DND-41 (cell line): ENCODE measurements around the gene HSP90AB1.

Source experiments
- ATAC-seq: fragments of 200-7000 bp; cut with Tn5 transposase; 3 replicates; pipeline ENCODE4 v1.9.1; 2021; ENCODE audit warnings: low read depth; ENCODE audit not compliant: insufficient read depth
- DNase-seq: peaks from one replicate; pipeline ENCODE4 v3.0.0-alpha.2; 2020
- H2AFZ ChIP-seq: 2 replicates; pipeline ENCODE4 v1.6.0; 2012; ENCODE audit warnings: low read depth, low read length
- H3K27ac ChIP-seq: 2 replicates; pipeline ENCODE4 v1.5.1; 2012; ENCODE audit warnings: low read length, inconsistent platforms
- H3K27me3 ChIP-seq: fragments of 200-600 bp; sonication (generic); 2 replicates; pipeline ENCODE4 v1.6.0; 2012; ENCODE audit warnings: low read length, mild to moderate bottlenecking, inconsistent platforms; ENCODE audit not compliant: insufficient read depth, poor library complexity
- H3K36me3 ChIP-seq: 2 replicates; pipeline ENCODE4 v1.5.1; 2012; ENCODE audit warnings: low read length, inconsistent platforms; ENCODE audit not compliant: insufficient read depth
- H3K4me1 ChIP-seq: 2 replicates; pipeline ENCODE4 v1.5.1; 2012; ENCODE audit warnings: mild to moderate bottlenecking, low read length; ENCODE audit not compliant: insufficient read depth
- H3K4me2 ChIP-seq: 2 replicates; pipeline ENCODE4 v1.6.0; 2012; ENCODE audit warnings: mild to moderate bottlenecking, moderate library complexity, low read length, inconsistent platforms; ENCODE audit not compliant: insufficient read depth
- H3K4me3 ChIP-seq, 2 experiments: fragments of 200-600 bp in 1 of 2; shearing (Covaris generic) in 1 of 2; 2 replicates each; pipeline ENCODE4 v1.5.1; 2012 to 2016; ENCODE audit warnings: inconsistent platforms in 2 of 2, low read length in 2 of 2, mild to moderate bottlenecking in 2 of 2, low read depth in 1 of 2, moderate library complexity in 1 of 2
- H3K79me2 ChIP-seq: 2 replicates; pipeline ENCODE4 v1.6.0; 2012; ENCODE audit warnings: low read length, inconsistent platforms; ENCODE audit not compliant: insufficient read depth
- H3K9ac ChIP-seq: 2 replicates; pipeline ENCODE4 v1.6.0; 2012; ENCODE audit warnings: low read depth, mild to moderate bottlenecking, inconsistent platforms, low read length, moderate library complexity
- H3K9me3 ChIP-seq: 2 replicates; pipeline ENCODE4 v1.5.1; 2012; ENCODE audit warnings: low read length, moderate library complexity, mild to moderate bottlenecking, inconsistent platforms; ENCODE audit not compliant: insufficient read depth, severe bottlenecking
- H4K20me1 ChIP-seq: 2 replicates; pipeline ENCODE4 v1.6.0; 2012; ENCODE audit warnings: low read length; ENCODE audit not compliant: insufficient read depth
- EZH2 ChIP-seq: IDR thresholded peaks from 3 replicates; pipeline ENCODE4 v1.6.1; 2012; ENCODE audit warnings: borderline replicate concordance, low read depth, mild to moderate bottlenecking, moderate library complexity, low read length, inconsistent platforms; ENCODE audit not compliant: severe bottlenecking
- TF ChIP-seq, protein P1 (sequence below): IDR thresholded peaks from 2 replicates; pipeline ENCODE4 v1.5.1; 2012; ENCODE audit warnings: borderline replicate concordance, low read length, moderate library complexity, mild to moderate bottlenecking; ENCODE audit not compliant: poor library complexity, severe bottlenecking; ENCODE audit errors: extremely low read depth

The HSP90AB1 gene

DNA sequence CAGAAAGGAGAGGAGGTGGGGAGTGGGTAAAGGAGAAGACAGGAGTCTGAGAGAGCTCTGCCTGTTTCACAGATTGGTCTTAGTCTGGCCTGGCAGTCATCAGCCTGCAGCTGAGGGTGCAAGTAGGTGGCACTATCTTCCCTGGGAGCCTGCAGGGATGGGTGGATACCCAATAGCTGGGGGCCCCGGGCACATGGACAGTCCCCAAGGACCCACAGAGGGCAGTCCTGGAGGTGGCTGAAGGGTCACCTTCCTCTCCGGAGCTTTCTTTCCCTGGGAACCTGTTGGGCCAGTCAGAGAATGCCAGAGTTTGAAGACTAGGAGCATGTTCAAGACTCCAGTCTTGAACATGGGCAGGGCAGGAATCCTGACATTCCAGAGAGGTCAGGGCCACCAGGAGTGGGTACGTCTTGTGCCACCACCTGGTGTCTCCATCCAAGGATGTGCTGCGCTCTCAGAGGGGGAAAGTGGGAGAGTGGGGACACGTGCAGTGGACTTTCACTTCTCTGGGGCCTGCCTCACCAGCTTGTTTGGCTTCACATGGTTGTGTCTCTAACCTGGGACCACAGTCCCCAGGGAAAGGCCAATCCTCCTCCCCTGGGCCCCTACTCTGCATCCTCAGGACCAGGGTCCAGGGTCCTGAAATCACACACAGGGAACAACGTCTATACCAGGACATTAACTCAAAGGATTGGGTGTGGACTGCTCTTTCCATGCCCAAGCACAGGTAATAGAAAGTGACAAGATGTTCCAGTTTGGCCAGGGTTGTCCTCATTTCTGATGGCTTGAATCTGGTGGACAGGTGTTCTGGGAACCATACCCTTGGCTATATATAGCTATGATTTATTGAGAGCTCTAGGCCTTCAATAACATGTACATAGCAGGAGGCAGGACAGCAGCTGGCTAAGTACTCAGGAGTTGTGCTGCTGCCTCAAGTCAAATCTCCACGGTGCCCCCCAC, 48.2 kb downstream of the HSP90AB1 start:
- Histone ChIP-seq H3K9ac (no peak overlapping the region), H3K27me3 (peaks cover 3% of the 10 kb centered on the region), H2AFZ (no peak overlapping the region), H3K4me3 (no peak overlapping the region), H3K9me3 (no peaks in the 10 kb centered on the region), H3K36me3 (peaks cover under 1% of the 10 kb centered on the region), H3K79me2 (no peaks in the 10 kb centered on the region), H3K4me2 (no peak overlapping the region), H3K27ac (no peak overlapping the region), H3K4me1 (no peaks in the 10 kb centered on the region), H4K20me1 (peaks cover 30% of the 10 kb centered on the region; the same call in 1 of the 2 replicates)
- ATAC-seq, result no peak
- TF ChIP-seq EZH2, result no peak
- TF ChIP-seq, protein P1, sequence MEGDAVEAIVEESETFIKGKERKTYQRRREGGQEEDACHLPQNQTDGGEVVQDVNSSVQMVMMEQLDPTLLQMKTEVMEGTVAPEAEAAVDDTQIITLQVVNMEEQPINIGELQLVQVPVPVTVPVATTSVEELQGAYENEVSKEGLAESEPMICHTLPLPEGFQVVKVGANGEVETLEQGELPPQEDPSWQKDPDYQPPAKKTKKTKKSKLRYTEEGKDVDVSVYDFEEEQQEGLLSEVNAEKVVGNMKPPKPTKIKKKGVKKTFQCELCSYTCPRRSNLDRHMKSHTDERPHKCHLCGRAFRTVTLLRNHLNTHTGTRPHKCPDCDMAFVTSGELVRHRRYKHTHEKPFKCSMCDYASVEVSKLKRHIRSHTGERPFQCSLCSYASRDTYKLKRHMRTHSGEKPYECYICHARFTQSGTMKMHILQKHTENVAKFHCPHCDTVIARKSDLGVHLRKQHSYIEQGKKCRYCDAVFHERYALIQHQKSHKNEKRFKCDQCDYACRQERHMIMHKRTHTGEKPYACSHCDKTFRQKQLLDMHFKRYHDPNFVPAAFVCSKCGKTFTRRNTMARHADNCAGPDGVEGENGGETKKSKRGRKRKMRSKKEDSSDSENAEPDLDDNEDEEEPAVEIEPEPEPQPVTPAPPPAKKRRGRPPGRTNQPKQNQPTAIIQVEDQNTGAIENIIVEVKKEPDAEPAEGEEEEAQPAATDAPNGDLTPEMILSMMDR, result no peak
- no peak for DNase-seq

DNA sequence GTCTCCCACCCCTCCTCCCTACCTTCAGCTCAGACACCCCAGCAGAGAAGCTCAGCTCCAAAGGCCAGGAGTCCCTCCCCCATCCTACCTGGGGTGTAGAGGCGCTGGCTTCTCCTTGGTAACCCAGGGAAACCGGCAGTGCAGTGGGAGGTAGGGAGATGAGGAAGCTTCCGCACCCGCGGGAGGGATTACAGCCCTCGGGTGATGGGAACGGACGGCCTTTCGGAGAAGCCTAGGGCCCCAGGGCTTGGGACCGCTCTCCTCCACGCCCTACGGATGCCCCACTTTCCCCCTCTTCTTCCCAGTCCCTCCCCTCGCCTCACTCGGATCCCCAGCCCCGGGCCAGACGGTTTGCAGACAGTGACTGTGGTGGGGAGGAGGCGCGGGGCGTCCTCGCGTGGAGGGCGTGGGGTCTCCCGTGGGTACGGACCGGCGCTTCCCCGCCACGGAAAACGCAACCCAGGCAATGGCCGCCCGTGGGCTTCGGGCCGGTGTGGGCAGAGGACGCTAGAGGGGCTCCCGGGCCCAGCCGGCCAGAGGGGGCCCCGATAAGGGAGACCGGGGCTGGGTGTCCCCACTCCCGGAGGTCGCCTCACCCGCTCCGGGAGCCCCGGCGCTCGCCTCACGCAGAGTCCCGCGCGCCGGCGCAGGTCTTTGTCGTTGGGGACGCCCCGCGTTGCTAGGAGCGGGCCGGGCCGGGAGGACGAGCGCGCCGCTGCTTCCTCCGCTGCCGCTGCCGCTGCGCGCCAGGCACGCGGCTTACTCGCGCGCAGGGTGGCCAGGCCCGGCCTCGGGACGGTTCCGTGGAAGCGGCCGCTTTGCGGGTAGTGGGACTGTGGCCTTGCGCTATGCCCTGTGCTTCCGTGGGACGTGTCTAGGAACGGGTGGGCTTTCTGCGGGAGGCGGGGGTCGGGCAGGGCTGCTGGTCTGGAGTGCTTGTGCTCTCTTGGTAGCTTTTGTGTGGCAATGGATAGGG, 50.5 kb downstream of the HSP90AB1 start:
- Histone ChIP-seq H3K4me1 (no peaks in the 10 kb centered on the region), H3K4me3 (no peak overlapping the region), H3K27ac (no peak overlapping the region), H3K9ac (no peak overlapping the region), H3K9me3 (no peaks in the 10 kb centered on the region), H2AFZ (no peak overlapping the region), H4K20me1 (peaks cover 30% of the 10 kb centered on the region; the same call in 1 of the 2 replicates), H3K4me2 (no peak overlapping the region), H3K79me2 (no peaks in the 10 kb centered on the region), H3K27me3 (peaks cover 3% of the 10 kb centered on the region), H3K36me3 (peaks cover 23% of the 10 kb centered on the region)
- TF ChIP-seq, protein P1, result no peak
- no peak for TF ChIP-seq EZH2
- peak; percentile 11; the same call in 2 of the 3 replicates for ATAC-seq
- no peak for DNase-seq

DNA sequence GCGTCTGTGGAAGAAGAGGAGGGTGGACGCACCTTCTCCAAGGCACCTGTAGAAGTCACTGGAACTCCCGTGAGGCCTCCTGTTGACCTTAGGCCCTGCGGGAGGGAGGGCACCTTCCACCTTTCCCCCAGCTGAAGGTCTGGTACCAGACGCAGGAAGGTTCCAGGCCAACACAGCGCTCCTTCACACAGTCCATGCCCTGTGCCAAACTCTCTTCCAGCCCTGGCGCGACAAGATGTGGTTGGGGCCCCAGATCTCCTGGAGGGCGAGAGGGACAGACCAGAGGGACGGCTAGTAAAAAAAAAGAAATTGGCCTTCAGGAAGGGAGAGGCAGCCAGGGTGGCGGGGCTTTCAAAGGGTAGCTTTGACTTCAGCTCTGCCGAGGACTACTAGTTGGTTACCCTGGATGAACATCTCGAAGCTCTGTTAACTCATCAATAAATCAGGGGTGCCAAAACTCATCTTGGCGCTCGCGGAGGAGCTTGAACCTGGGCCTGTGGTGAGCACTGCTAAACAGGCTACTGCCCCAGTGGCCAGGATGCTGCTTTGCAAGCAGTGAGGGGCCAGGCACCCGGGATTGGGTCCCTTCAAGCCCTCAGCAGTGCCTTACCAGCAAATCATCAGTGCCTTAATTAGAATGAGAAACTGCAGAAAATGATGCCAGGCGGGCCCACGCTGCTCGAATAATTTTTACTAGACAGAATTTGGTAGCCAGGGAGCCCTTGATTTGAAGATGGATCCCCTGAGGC, 51.3 kb downstream of the HSP90AB1 start:
- Histone ChIP-seq H3K4me1 (no peaks in the 10 kb centered on the region), H3K36me3 (peaks cover 32% of the 10 kb centered on the region), H3K4me2 (no peak overlapping the region), H3K9me3 (no peaks in the 10 kb centered on the region), H3K79me2 (no peaks in the 10 kb centered on the region), H2AFZ (no peak overlapping the region), H3K27me3 (no peaks in the 10 kb centered on the region), H4K20me1 (peaks cover 30% of the 10 kb centered on the region; the same call in 1 of the 2 replicates), H3K27ac (no peak overlapping the region), H3K9ac (no peak overlapping the region), H3K4me3 (no peak overlapping the region)
- peak; percentile 21; the same call in 1 of the 3 replicates for ATAC-seq
- TF ChIP-seq, protein P1, result no peak
- TF ChIP-seq EZH2, result no peak
- DNase-seq, result no peak
